OCI-LY3 (cell line): Measurements from ENCODE around the gene PPFIA2.

Experiments
- H2AFZ ChIP-seq: fragments of 200-600, 300-600 bp; shearing (Covaris generic); 2 replicates; pipeline ENCODE4 v1.6.0; 2014; ENCODE audit warnings: antibody characterized with exemption, low read depth, low read length
- H3K27ac ChIP-seq: fragments of 200-600, 300-600 bp; sonication (generic); 2 replicates; pipeline ENCODE4 v1.5.1; 2014; ENCODE audit warnings: mild to moderate bottlenecking, low read length, moderate library complexity, mixed read lengths
- H3K27me3 ChIP-seq: fragments of 200-600, 300-600 bp; sonication (generic); 2 replicates; pipeline ENCODE4 v1.6.1; 2014; ENCODE audit warnings: low read depth, low read length, mixed read lengths
- H3K36me3 ChIP-seq: fragments of 200-600, 300-600 bp; sonication (generic); replicated peaks from 2 replicates; pipeline ENCODE3; 2014; ENCODE audit warnings: low read depth, low read length, mixed read lengths
- H3K4me1 ChIP-seq: fragments of 300-600, 200-600 bp; sonication (generic); 2 replicates; pipeline ENCODE4 v1.6.1; 2014; ENCODE audit warnings: low read length, mixed read lengths
- H3K4me2 ChIP-seq: fragments of 200-600, 300-600 bp; sonication (generic); 2 replicates; pipeline ENCODE4 v1.6.1; 2014; ENCODE audit warnings: low read length, mixed read lengths
- H3K4me3 ChIP-seq: fragments of 300-600, 200-600 bp; sonication (generic); 2 replicates; pipeline ENCODE4 v1.5.1; 2014; ENCODE audit warnings: antibody characterized with exemption, mild to moderate bottlenecking, low read length, moderate library complexity
- H3K79me2 ChIP-seq: fragments of 300-600, 200-600 bp; shearing (Covaris generic); 2 replicates; pipeline ENCODE4 v1.6.1; 2014; ENCODE audit warnings: mild to moderate bottlenecking, low read length, mixed read lengths
- H3K9ac ChIP-seq: fragments of 300-600, 200-600 bp; shearing (Covaris generic); 2 replicates; pipeline ENCODE4 v1.6.0; 2014; ENCODE audit warnings: mild to moderate bottlenecking, low read length, moderate library complexity
- H3K9me3 ChIP-seq: fragments of 200-600, 300-600 bp; shearing (Covaris generic); 2 replicates; pipeline ENCODE4 v1.6.1; 2014; ENCODE audit warnings: low read length, mixed read lengths; ENCODE audit not compliant: insufficient read depth
- H4K20me1 ChIP-seq: fragments of 200-600, 300-600 bp; sonication (generic); 2 replicates; pipeline ENCODE4 v1.6.1; 2016; ENCODE audit warnings: low read length, mixed read lengths; ENCODE audit not compliant: insufficient read depth
- CTCF ChIP-seq: fragments of 200-600, 300-600 bp; sonication (generic); IDR thresholded peaks from 2 replicates; pipeline ENCODE4 v1.5.1; 2014; ENCODE audit warnings: antibody characterized with exemption, low read length, low read depth
- EZH2phosphoT487 ChIP-seq: fragments of 200-600 bp; shearing (Covaris generic); IDR thresholded peaks from 2 replicates; pipeline ENCODE4 v1.6.1; 2018; ENCODE audit warnings: antibody characterized with exemption, mixed run types, low read depth

Gene PPFIA2

DNA sequence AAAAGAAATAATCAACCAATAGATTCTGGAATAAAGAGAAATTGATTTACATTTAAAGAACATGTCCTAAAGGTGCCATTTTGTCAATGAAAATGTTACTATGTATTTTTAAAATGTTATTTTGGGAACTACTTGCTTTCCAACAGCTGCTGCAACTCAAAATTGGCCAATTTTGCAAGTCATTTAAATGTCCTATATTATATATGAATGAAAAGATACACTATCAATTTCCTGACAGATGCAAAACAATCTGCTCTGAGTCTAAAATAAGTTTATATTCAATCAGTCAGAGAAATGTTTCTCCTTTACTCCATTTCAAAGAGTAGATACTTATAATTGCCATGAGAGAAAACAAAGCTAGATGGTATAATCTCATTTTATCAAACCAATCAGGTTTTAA is 434.1 kb downstream of the PPFIA2 start:
- Histone ChIP-seq H3K27me3 (no peaks in the 10 kb centered on the region), H3K79me2 (no peaks in the 10 kb centered on the region), H3K4me1 (no peaks in the 10 kb centered on the region), H3K9ac (no peak overlapping the region), H3K4me3 (no peak overlapping the region), H2AFZ (no peak overlapping the region), H3K27ac (no peak overlapping the region), H3K36me3 (no peaks in the 10 kb centered on the region), H3K4me2 (no peak overlapping the region), H4K20me1 (no peaks in the 10 kb centered on the region), H3K9me3 (no peaks in the 10 kb centered on the region)
- TF ChIP-seq CTCF (no peak), EZH2phosphoT487 (no peak)

- no peaks in the 10 kb centered on the region for H3K79me2 ChIP-seq
- H3K27me3 ChIP-seq: no peaks in the 10 kb centered on the region
Observed at GRCh38 chr12:81314903-81315531, 444.1 kb downstream of the PPFIA2 start.

DNA sequence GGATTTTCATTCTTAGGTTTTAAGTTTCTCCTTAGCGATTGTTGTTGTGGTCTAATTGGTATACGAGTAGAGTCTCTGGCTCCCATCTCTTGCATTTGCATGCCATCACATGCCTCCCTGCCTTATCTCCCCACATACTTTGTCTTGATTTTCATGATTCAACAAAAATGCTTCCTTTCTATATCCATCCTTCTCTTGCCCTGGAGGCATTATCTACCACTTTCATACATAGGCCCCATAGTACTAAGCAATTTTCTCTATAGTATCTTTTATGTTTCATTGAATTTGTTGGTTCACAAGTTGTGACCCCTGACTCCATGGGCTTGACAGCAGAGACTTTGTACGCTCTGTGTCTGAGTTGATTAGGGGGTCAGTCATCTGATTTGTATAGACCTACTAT is 455.2 kb downstream of the PPFIA2 start:
- Histone ChIP-seq H3K9ac (no peak overlapping the region), H2AFZ (no peak overlapping the region), H3K9me3 (no peaks in the 10 kb centered on the region), H3K36me3 (no peaks in the 10 kb centered on the region), H3K4me2 (no peak overlapping the region), H3K79me2 (no peaks in the 10 kb centered on the region), H3K27me3 (no peaks in the 10 kb centered on the region), H3K27ac (no peak overlapping the region), H3K4me3 (no peak overlapping the region), H4K20me1 (no peaks in the 10 kb centered on the region), H3K4me1 (no peaks in the 10 kb centered on the region)
- TF ChIP-seq CTCF (no peak), EZH2phosphoT487 (no peak)

More at GRCh38 chr12:81314903-81315531, 444.1 kb downstream of the PPFIA2 start:
- Histone ChIP-seq H3K4me3 (no peak overlapping the region), H3K36me3 (no peaks in the 10 kb centered on the region), H2AFZ (no peak overlapping the region), H3K9ac (no peak overlapping the region), H3K9me3 (no peaks in the 10 kb centered on the region; the same call in 1 of the 2 replicates), H3K4me1 (no peaks in the 10 kb centered on the region), H3K4me2 (no peak overlapping the region), H4K20me1 (no peaks in the 10 kb centered on the region), H3K27ac (no peak overlapping the region)
- no peak for TF ChIP-seq CTCF
- no peak for TF ChIP-seq EZH2phosphoT487

- Histone ChIP-seq H3K36me3 (no peaks in the 10 kb centered on the region), H3K27ac (no peak overlapping the region), H3K27me3 (no peaks in the 10 kb centered on the region), H4K20me1 (no peaks in the 10 kb centered on the region), H3K4me2 (no peak overlapping the region), H3K9ac (no peak overlapping the region), H3K4me3 (no peak overlapping the region), H2AFZ (no peak overlapping the region), H3K9me3 (no peaks in the 10 kb centered on the region), H3K79me2 (no peaks in the 10 kb centered on the region), H3K4me1 (peaks cover under 1% of the 10 kb centered on the region; the same call in 1 of the 2 replicates)
- no peak for TF ChIP-seq EZH2phosphoT487
- TF ChIP-seq CTCF: no peak
Observed at GRCh38 chr12:81300454-81300853, 458.7 kb downstream of the PPFIA2 start.
